Measurements from ENCODE around the gene ANKRD63. TPM values are rescaled to one million over a fixed set of nuclear protein-coding genes. Genes with fewer than 3 reads are reported as not detected.

The ANKRD63 gene
- total and polyA plus RNA-seq, 10 of the 15 experiments (the other 5 are each of a cell fraction or from before 2014, with no cell fraction given) = not detected

DNA sequence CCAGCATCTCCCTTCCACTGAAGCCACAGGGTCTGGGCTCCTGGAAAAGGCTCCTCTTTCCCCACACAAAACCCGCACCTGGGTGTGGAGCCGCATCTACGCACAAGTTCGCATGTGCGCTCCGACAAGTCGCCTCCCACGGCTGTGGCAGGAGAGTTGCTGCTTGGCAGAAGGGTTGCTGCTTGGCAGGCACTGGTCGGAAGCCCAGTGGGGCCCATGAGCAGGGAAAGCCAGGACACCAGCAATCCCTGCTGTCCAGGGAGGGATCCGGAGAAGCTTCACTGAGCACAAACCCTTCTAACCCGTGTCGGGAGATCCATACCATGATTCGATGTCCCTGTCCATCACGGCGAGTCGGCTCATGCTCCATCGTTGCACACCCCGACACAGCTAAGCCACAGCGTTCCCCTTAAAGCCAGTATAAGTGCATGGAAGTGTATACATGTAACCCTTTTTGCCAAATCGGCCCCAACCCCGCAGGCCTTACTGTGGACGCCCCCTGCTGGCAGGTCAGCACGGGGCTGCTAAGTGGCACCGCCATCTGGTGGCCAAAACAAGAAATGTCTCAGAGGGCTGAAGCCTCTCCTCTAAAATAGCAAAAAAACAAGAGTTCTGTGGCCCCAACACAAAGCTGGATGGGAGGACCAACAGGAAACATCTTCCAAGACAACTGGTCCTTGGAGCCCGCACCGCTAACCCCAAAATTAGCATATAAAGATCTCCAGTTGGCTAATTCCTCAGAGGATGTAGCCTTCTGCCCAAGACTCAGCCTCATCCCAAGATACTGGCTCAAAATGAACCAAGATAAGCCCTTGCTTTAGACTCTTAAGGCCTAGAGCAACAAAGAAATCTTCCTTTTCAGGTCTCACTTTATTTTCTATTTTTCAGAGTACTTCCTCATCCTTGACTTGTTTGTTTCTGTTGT lies 8.3 kb downstream of the ANKRD63 start (continued):
- TF ChIP-seq, protein P1, sequence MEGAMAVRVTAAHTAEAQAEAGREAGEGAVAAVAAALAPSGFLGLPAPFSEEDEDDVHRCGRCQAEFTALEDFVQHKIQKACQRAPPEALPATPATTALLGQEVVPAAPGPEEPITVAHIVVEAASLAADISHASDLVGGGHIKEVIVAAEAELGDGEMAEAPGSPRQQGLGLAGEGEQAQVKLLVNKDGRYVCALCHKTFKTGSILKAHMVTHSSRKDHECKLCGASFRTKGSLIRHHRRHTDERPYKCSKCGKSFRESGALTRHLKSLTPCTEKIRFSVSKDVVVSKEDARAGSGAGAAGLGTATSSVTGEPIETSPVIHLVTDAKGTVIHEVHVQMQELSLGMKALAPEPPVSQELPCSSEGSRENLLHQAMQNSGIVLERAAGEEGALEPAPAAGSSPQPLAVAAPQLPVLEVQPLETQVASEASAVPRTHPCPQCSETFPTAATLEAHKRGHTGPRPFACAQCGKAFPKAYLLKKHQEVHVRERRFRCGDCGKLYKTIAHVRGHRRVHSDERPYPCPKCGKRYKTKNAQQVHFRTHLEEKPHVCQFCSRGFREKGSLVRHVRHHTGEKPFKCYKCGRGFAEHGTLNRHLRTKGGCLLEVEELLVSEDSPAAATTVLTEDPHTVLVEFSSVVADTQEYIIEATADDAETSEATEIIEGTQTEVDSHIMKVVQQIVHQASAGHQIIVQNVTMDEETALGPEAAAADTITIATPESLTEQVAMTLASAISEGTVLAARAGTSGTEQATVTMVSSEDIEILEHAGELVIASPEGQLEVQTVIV (IDR thresholded peaks at IDR 0.05; ENCODE audit: borderline replicate concordance, partially characterized antibody) = no peak
- TF ChIP-seq WRNIP1 (IDR thresholded peaks at IDR 0.05; ENCODE audit: borderline replicate concordance, low read depth, low read length) = 0 out of 2 replicates have a peak, but pooled peaks have one; percentile 53
- TF ChIP-seq, protein P2, sequence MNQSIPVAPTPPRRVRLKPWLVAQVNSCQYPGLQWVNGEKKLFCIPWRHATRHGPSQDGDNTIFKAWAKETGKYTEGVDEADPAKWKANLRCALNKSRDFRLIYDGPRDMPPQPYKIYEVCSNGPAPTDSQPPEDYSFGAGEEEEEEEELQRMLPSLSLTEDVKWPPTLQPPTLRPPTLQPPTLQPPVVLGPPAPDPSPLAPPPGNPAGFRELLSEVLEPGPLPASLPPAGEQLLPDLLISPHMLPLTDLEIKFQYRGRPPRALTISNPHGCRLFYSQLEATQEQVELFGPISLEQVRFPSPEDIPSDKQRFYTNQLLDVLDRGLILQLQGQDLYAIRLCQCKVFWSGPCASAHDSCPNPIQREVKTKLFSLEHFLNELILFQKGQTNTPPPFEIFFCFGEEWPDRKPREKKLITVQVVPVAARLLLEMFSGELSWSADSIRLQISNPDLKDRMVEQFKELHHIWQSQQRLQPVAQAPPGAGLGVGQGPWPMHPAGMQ (IDR thresholded peaks at IDR 0.05; ENCODE audit: borderline replicate concordance) = no peak
- TF ChIP-seq MEF2B (IDR thresholded peaks at IDR 0.05; ENCODE audit: partially characterized antibody, poor library complexity, severe bottlenecking) = no peak
- TF ChIP-seq EZH2 (IDR thresholded peaks at IDR 0.05; ENCODE audit: borderline replicate concordance, control insufficient read depth, low read depth, low read length) = no peak
- TF ChIP-seq, protein P3, sequence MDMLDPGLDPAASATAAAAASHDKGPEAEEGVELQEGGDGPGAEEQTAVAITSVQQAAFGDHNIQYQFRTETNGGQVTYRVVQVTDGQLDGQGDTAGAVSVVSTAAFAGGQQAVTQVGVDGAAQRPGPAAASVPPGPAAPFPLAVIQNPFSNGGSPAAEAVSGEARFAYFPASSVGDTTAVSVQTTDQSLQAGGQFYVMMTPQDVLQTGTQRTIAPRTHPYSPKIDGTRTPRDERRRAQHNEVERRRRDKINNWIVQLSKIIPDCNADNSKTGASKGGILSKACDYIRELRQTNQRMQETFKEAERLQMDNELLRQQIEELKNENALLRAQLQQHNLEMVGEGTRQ (IDR thresholded peaks at IDR 0.05; ENCODE audit: borderline replicate concordance, low read depth, low read length) = no peak
- TF ChIP-seq YY1 (IDR thresholded peaks at IDR 0.05; ENCODE audit: low read depth, low read length) = peak; percentile 93
- peak; percentile 17 for TF ChIP-seq SIX5 (IDR thresholded peaks at IDR 0.05; ENCODE audit: low read depth, low read length, severe bottlenecking)
- 0 out of 4 replicates have a peak, but pooled peaks of 1 of the 2 experiments have one; percentile 18 for TF ChIP-seq IKZF2 (IDR thresholded peaks at IDR 0.05)
- TF ChIP-seq SRF (IDR thresholded peaks at IDR 0.05; ENCODE audit: low read depth in 2 of 2, low read length in 2 of 2) = 0 out of 4 replicates have a peak, but pooled peaks of 1 of the 2 experiments have one; percentile 52
- peak; percentile 100 for TF ChIP-seq SMC3 (IDR thresholded peaks at IDR 0.05; ENCODE audit: borderline replicate concordance, low read length)
- no peak for TF ChIP-seq CREB1 (IDR thresholded peaks at IDR 0.05; ENCODE audit: low read depth)
- no peak for TF ChIP-seq SMAD5 (IDR thresholded peaks at IDR 0.05; ENCODE audit: low read depth)
- TF ChIP-seq, protein P4, sequence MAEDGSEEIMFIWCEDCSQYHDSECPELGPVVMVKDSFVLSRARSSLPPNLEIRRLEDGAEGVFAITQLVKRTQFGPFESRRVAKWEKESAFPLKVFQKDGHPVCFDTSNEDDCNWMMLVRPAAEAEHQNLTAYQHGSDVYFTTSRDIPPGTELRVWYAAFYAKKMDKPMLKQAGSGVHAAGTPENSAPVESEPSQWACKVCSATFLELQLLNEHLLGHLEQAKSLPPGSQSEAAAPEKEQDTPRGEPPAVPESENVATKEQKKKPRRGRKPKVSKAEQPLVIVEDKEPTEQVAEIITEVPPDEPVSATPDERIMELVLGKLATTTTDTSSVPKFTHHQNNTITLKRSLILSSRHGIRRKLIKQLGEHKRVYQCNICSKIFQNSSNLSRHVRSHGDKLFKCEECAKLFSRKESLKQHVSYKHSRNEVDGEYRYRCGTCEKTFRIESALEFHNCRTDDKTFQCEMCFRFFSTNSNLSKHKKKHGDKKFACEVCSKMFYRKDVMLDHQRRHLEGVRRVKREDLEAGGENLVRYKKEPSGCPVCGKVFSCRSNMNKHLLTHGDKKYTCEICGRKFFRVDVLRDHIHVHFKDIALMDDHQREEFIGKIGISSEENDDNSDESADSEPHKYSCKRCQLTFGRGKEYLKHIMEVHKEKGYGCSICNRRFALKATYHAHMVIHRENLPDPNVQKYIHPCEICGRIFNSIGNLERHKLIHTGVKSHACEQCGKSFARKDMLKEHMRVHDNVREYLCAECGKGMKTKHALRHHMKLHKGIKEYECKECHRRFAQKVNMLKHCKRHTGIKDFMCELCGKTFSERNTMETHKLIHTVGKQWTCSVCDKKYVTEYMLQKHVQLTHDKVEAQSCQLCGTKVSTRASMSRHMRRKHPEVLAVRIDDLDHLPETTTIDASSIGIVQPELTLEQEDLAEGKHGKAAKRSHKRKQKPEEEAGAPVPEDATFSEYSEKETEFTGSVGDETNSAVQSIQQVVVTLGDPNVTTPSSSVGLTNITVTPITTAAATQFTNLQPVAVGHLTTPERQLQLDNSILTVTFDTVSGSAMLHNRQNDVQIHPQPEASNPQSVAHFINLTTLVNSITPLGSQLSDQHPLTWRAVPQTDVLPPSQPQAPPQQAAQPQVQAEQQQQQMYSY (CRISPR knock-in tag; IDR thresholded peaks at IDR 0.05) = no peak
- no peak for TF ChIP-seq NR2F1 (conservative IDR thresholded peaks at IDR 0.05)
- TF ChIP-seq BHLHE40 (IDR thresholded peaks at IDR 0.05; ENCODE audit: borderline replicate concordance in 1 of 2, low read depth in 2 of 2, low read length in 1 of 2) = peak; percentile 29 to 30; a peak in 2 of 4 replicates
- TF ChIP-seq, protein P5, sequence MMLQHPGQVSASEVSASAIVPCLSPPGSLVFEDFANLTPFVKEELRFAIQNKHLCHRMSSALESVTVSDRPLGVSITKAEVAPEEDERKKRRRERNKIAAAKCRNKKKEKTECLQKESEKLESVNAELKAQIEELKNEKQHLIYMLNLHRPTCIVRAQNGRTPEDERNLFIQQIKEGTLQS (IDR thresholded peaks at IDR 0.05; ENCODE audit: borderline replicate concordance, extremely low read depth, low read depth, low read length) = peak; percentile 87; the same call in 1 of the 2 replicates

Measured in GM12878 (cell line).